PC-9 (cell line): Measurements from ENCODE around the gene MTG1.

ENCODE experiments used
- CTCF ChIP-seq: fragments of 200-600 bp; sonication (generic); conservative IDR thresholded peaks from 2 replicates; pipeline ENCODE4 v1.6.1; 2017; ENCODE audit warnings: mixed run types, antibody characterized with exemption, mild to moderate bottlenecking, moderate library complexity
- EZH2 ChIP-seq: fragments of 200-600 bp; sonication (generic); IDR thresholded peaks from 2 replicates; pipeline ENCODE4 v1.8.0; 2017; ENCODE audit warnings: antibody characterized with exemption, low read depth

DNA sequence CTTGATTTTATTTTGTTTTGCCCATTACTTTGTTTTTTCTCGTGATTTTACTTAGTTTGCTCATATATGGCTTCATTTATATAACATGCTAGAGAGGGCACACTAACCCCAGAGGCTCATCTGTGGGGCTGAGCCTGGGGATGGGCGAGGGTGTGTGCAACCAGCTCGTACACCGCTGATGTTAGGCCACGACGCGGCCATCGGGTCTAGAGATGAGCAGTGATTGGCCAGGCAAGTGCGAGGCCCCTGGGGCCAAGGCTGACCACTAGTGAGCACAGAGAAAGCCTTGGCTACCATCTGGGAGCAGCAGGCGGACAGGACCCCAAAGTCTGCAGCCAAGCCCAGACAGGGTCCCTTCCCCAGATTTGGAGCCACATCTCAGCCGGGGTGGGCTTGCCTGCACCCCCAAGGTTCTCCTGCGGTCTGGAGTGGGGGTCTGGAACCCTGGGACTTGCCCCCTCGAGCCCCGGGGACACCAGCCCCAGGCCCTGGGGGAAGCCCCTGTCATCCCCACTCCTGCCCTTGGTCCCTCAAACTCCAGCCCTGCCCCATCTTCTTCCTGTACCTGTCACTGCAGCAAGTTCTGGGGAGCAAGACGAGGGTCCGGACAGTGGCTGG is 39.9 kb upstream of the MTG1 start:
- TF ChIP-seq CTCF: no peak
- TF ChIP-seq EZH2: no peak
